Neural progenitor cell (in vitro differentiated cells): ENCODE data around the gene SH3BGR.

ENCODE experiments used
- EZH2 ChIP-seq: fragments of 200-600 bp; sonication (generic); IDR thresholded peaks from 2 replicates; pipeline ENCODE4 v1.6.1; 2017; ENCODE audit warnings: antibody characterized with exemption, mild to moderate bottlenecking, moderate library complexity
- TF ChIP-seq, protein P1 (sequence below): fragments of 200-600 bp; sonication (generic); IDR thresholded peaks from 2 replicates; pipeline ENCODE4 v1.5.1; 2017; ENCODE audit warnings: antibody characterized with exemption, mild to moderate bottlenecking

DNA sequence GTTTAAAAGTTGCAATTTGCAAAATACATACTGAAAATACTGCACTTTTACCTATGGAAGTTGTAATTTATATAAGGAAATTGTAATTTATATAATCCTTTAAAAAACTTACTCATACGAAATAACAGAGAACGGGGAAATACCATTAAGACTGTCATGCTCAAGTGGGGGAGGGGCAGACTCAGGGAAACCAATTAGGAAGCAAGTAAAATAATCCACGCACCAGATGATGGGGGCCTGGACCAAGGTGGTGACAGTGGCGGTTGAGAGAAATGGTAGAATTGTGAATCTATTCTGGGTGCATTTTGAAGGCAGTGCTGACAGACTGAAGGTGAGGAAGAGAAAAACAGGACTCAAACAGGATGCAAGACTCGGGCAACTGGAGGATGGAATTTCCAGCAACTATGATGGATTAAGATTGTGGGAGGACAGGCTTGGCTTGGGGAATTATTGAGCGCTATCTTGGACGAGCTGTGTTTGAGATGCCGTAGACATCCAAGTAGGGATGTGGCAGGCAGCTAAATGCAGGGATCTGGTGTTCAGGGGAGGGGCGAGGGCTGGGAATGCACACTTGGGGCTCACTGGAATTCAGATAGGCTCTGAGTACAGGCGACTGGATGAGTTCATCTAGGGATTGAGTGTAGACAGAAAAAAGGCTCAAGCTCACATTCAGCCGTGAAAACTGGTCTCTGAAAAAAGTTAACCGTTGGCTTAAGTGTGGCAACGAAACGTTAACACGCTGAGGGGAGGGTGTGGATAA lies 7.2 kb upstream of the SH3BGR start:
- TF ChIP-seq, protein P1, sequence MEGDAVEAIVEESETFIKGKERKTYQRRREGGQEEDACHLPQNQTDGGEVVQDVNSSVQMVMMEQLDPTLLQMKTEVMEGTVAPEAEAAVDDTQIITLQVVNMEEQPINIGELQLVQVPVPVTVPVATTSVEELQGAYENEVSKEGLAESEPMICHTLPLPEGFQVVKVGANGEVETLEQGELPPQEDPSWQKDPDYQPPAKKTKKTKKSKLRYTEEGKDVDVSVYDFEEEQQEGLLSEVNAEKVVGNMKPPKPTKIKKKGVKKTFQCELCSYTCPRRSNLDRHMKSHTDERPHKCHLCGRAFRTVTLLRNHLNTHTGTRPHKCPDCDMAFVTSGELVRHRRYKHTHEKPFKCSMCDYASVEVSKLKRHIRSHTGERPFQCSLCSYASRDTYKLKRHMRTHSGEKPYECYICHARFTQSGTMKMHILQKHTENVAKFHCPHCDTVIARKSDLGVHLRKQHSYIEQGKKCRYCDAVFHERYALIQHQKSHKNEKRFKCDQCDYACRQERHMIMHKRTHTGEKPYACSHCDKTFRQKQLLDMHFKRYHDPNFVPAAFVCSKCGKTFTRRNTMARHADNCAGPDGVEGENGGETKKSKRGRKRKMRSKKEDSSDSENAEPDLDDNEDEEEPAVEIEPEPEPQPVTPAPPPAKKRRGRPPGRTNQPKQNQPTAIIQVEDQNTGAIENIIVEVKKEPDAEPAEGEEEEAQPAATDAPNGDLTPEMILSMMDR, result no peak
- TF ChIP-seq EZH2, result no peak
